ENCODE results near the gene FCN2.

- TF ChIP-seq TSHZ1 (tag by site-specific recombination; IDR thresholded peaks at IDR 0.05; ENCODE audit: borderline replicate concordance) (no peak), ZNF561 (tag by site-specific recombination; IDR thresholded peaks at IDR 0.05; ENCODE audit: borderline replicate concordance) (no peak), ZNF548 (tag by site-specific recombination; IDR thresholded peaks at IDR 0.05) (no peak), ZNF311 (tag by site-specific recombination; IDR thresholded peaks at IDR 0.05; ENCODE audit: borderline replicate concordance) (no peak), CTCF (tag by site-specific recombination; IDR thresholded peaks at IDR 0.05) (no peak), ZNF350 (tag by site-specific recombination; IDR thresholded peaks at IDR 0.05) (no peak), ZNF558 (tag by site-specific recombination; IDR thresholded peaks at IDR 0.05) (no peak), ZBTB20 (tag by site-specific recombination; IDR thresholded peaks at IDR 0.05) (no peak), ZNF670 (tag by site-specific recombination; IDR thresholded peaks at IDR 0.05; ENCODE audit: low read depth) (no peak), ZNF175 (tag by site-specific recombination; IDR thresholded peaks at IDR 0.05) (no peak), PRDM4 (tag by site-specific recombination; IDR thresholded peaks at IDR 0.05) (no peak), KLF9 (tag by site-specific recombination; IDR thresholded peaks at IDR 0.05; ENCODE audit: low read depth) (no peak)
Measured at GRCh38 chr9:134863941-134864820, 16.4 kb upstream of the FCN2 start.

Measured in HEK293 (cell line).